Gastroesophageal sphincter (tissue), 4 donors: Measurements from ENCODE around the gene HMGXB3. TPM values are rescaled to one million over a fixed set of nuclear protein-coding genes. Genes with fewer than 3 reads are reported as not detected.

ENCODE experiments used
- ATAC-seq: fragments of 150-250 bp; one replicate; pipeline ENCODE4 v1.9.1; 2016; ENCODE audit warnings: mild to moderate bottlenecking, moderate library complexity
- H3K27ac ChIP-seq, 4 donors: fragments of 200-600 bp; sonication (generic) in 3 of 4; 1 replicate in 3 of 4; 2 replicates in 1 of 4; pipeline ENCODE4 v1.5.1; 2016 to 2019
- H3K27me3 ChIP-seq: fragments of 200-600 bp; sonication (generic); one replicate; pipeline ENCODE4 v1.5.1; 2019
- H3K36me3 ChIP-seq, 2 donors: fragments of 200-600 bp; sonication (generic); one replicate each; pipeline ENCODE4 v1.5.1; 2019; ENCODE audit warnings: control low read depth in 1 of 2
- H3K4me1 ChIP-seq, 3 donors: fragments of 200-600 bp; sonication (generic); 1 replicate in 2 of 3; 2 replicates in 1 of 3; pipeline ENCODE4 v1.5.1; 2016 to 2019; ENCODE audit warnings: control low read depth in 2 of 3
- H3K4me3 ChIP-seq, 2 donors: fragments of 200-600 bp; sonication (generic); one replicate each; pipeline ENCODE4 v1.5.1; 2019; ENCODE audit warnings: mild to moderate bottlenecking in 1 of 2, moderate library complexity in 1 of 2
- H3K9me3 ChIP-seq, 3 donors: fragments of 200-600 bp; sonication (generic); one replicate each; pipeline ENCODE4 v1.5.1; 2017 to 2019; ENCODE audit warnings: control low read depth in 2 of 3
- CTCF ChIP-seq, 4 experiments: fragments of 200-600 bp in 2 of 4; fragments of 450-650 bp in 2 of 4; sonication (generic) in 1 of 4; IDR thresholded peaks; one replicate each; pipeline ENCODE4 v1.5.1; 2017 to 2019; ENCODE audit warnings: antibody characterized with exemption in 4 of 4, mild to moderate bottlenecking in 2 of 4, moderate library complexity in 2 of 4
- EP300 ChIP-seq: sonication (generic); formaldehyde crosslinking; IDR thresholded peaks from one replicate; pipeline ENCODE4 v1.6.1; 2017; ENCODE audit warnings: antibody characterized with exemption, mild to moderate bottlenecking
- POLR2A ChIP-seq, 2 donors: fragments of 450-650 bp; IDR thresholded peaks; one replicate each; pipeline ENCODE4 v1.6.1; 2017; ENCODE audit warnings: antibody characterized with exemption in 2 of 2, mild to moderate bottlenecking in 2 of 2, moderate library complexity in 1 of 2
- POLR2AphosphoS5 ChIP-seq: sonication (generic); formaldehyde crosslinking; IDR thresholded peaks from one replicate; pipeline ENCODE4 v1.6.1; 2017; ENCODE audit warnings: antibody characterized with exemption
- WGBS, 2 donors: methylation state at CpG; one replicate each; pipeline ENCODE4 v1.1.5; 2018; ENCODE audit warnings: low coverage in 1 of 2; 5-methylcytosine and 5-hydroxymethylcytosine counted together
- total RNA-seq, 4 donors: library from RNA; depleted of rRNA; stranded (reverse); fragments of >200 nt; gene quantifications; one replicate each; pipeline ENCODE4 v1.1.0, GENCODE V29; 2016

Gene HMGXB3
- total RNA-seq, 4 donors from 2014 or later, result 21.8 to 30.2 (median 24.2) TPM

GRCh38 chr5:150042459-150042858 is 41.9 kb downstream of the HMGXB3 start:
- TF ChIP-seq POLR2A (IDR thresholded peaks at IDR 0.05) (no peak), EP300 (no peak), POLR2AphosphoS5 (no peak), CTCF (IDR thresholded peaks at IDR 0.05) (no peak)
- WGBS, 2 donors, result 75% methylated on average over 3 of the region's 3 CpGs
- Histone ChIP-seq H3K27me3 (no peaks in the 10 kb centered on the region), H3K4me1 (peaks cover 0 to 8% (median 4%) of the 10 kb centered on the region in 3 donors), H3K27ac (no peak overlapping the region), H3K36me3 (peaks cover 6 to 100% of the 10 kb centered on the region in 2 donors), H3K4me3 (no peak overlapping the region), H3K9me3 (no peaks in the 10 kb centered on the region)
- no peak for ATAC-seq

- no peak overlapping the region for H3K27ac ChIP-seq
- H3K27me3 ChIP-seq, result no peaks in the 10 kb centered on the region
These were observed 43.3 kb downstream of the HMGXB3 start for GRCh38 chr5:150043657-150044328.

GRCh38 chr5:150044329-150044681 is 43.8 kb downstream of the HMGXB3 start:
- H3K9me3 ChIP-seq, result no peaks in the 10 kb centered on the region
- TF ChIP-seq EP300 (no peak), POLR2AphosphoS5 (no peak), CTCF (IDR thresholded peaks at IDR 0.05) (no peak), POLR2A (IDR thresholded peaks at IDR 0.05) (no peak)
- peaks cover 0 to 8% (median 4%) of the 10 kb centered on the region in 3 donors for H3K4me1 ChIP-seq
- H3K4me3 ChIP-seq, result no peak overlapping the region
- ATAC-seq, result no peak
- no peak overlapping the region for H3K27ac ChIP-seq
- H3K36me3 ChIP-seq, result peaks cover 6 to 100% of the 10 kb centered on the region in 2 donors
- no peaks in the 10 kb centered on the region for H3K27me3 ChIP-seq

More at GRCh38 chr5:150043657-150044328, 43.3 kb downstream of the HMGXB3 start:
- TF ChIP-seq POLR2AphosphoS5 (no peak), EP300 (no peak), CTCF (IDR thresholded peaks at IDR 0.05) (no peak), POLR2A (IDR thresholded peaks at IDR 0.05) (no peak)
- Histone ChIP-seq H3K4me1 (peaks cover 0 to 8% (median 4%) of the 10 kb centered on the region in 3 donors), H3K36me3 (peaks cover 6 to 100% of the 10 kb centered on the region in 2 donors), H3K9me3 (no peaks in the 10 kb centered on the region), H3K4me3 (no peak overlapping the region)
- WGBS, 2 donors, result 53 to 61% methylated on average over 3 to 4 of the region's 4 CpGs
- no peak for ATAC-seq

GRCh38 chr5:150044712-150045111 is 44.2 kb downstream of the HMGXB3 start:
- WGBS, 2 donors, result 66 to 77% methylated on average over 7 of the region's 7 CpGs
- Histone ChIP-seq H3K27me3 (no peaks in the 10 kb centered on the region), H3K27ac (no peak overlapping the region), H3K4me1 (peaks cover 0 to 8% (median 4%) of the 10 kb centered on the region in 3 donors), H3K36me3 (peaks cover 6 to 100% of the 10 kb centered on the region in 2 donors), H3K9me3 (no peaks in the 10 kb centered on the region), H3K4me3 (no peak overlapping the region)
- TF ChIP-seq CTCF (IDR thresholded peaks at IDR 0.05) (no peak), POLR2AphosphoS5 (no peak), EP300 (no peak), POLR2A (IDR thresholded peaks at IDR 0.05) (no peak)
- no peak for ATAC-seq

GRCh38 chr5:150045549-150045948 is 45.0 kb downstream of the HMGXB3 start:
- 64 to 81% methylated on average over 5 to 6 of the region's 6 CpGs for WGBS, 2 donors
- H3K4me3 ChIP-seq, result no peak overlapping the region
- H3K27me3 ChIP-seq, result no peaks in the 10 kb centered on the region
- peaks cover 0 to 8% (median 4%) of the 10 kb centered on the region in 3 donors for H3K4me1 ChIP-seq
- H3K9me3 ChIP-seq, result no peaks in the 10 kb centered on the region
- H3K36me3 ChIP-seq, result peaks cover 6 to 100% of the 10 kb centered on the region in 2 donors
- H3K27ac ChIP-seq, result no peak overlapping the region
- TF ChIP-seq POLR2A (IDR thresholded peaks at IDR 0.05) (no peak), EP300 (no peak), CTCF (IDR thresholded peaks at IDR 0.05) (no peak), POLR2AphosphoS5 (no peak)
- no peak for ATAC-seq
